H1 (cell line): ENCODE data around the gene CAMSAP1. TPM values are rescaled to one million over a fixed set of nuclear protein-coding genes. Genes with fewer than 3 reads are reported as not detected.

ENCODE experiments used
- CTCF ChIA-PET: fragments of 300-600 bp; sonication (Branson Sonifier 250); formaldehyde crosslinking; loops from one replicate; lab custom pipeline; 2021; ENCODE audit not compliant: partially characterized antibody; lab: Charles Lee
- POLR2A ChIA-PET: fragments of 300-600 bp; sonication (Branson Sonifier 250); formaldehyde crosslinking; loops from one replicate; lab custom pipeline; 2021; ENCODE audit warnings: inconsistent platforms; ENCODE audit not compliant: partially characterized antibody; lab: Charles Lee
- DNase-seq, 2 experiments: peaks; one replicate each; pipeline versions ENCODE4 v3.0.0 to v3.0.0-alpha.2; 2010 to 2022; ENCODE audit warnings: low spot score in 2 of 2, low read depth in 1 of 2, mixed read lengths in 1 of 2
- FAIRE-seq: peaks from 2 replicates; lab custom pipeline; 2011; peaks lifted over from hg19 to GRCh38; lab: Jason Lieb, UNC
- H2AFZ ChIP-seq: 2 replicates; pipeline ENCODE4 v1.8.1; 2012; ENCODE audit warnings: low read length, inconsistent platforms
- H2AK5ac ChIP-seq: 2 replicates; pipeline ENCODE4 v1.6.1; 2013; ENCODE audit warnings: low read depth, low read length
- H2BK120ac ChIP-seq: replicated peaks from 2 replicates; pipeline ENCODE3; 2013; ENCODE audit warnings: low read depth, low read length, inconsistent platforms
- H2BK12ac ChIP-seq: 2 replicates; pipeline ENCODE4 v1.6.1; 2013; ENCODE audit warnings: low read depth, low read length
- H2BK15ac ChIP-seq: 2 replicates; pipeline ENCODE4 v1.6.1; 2013; ENCODE audit warnings: low read length
- H2BK20ac ChIP-seq: 2 replicates; pipeline ENCODE4 v1.6.1; 2013; ENCODE audit warnings: low read length
- H2BK5ac ChIP-seq: 2 replicates; pipeline ENCODE4 v1.6.1; 2013; ENCODE audit warnings: low read depth, low read length
- H3K14ac ChIP-seq: 2 replicates; pipeline ENCODE4 v1.6.1; 2013; ENCODE audit warnings: inconsistent platforms; ENCODE audit not compliant: insufficient read length
- H3K18ac ChIP-seq: 2 replicates; pipeline ENCODE4 v1.6.1; 2013; ENCODE audit warnings: low read length; ENCODE audit errors: extremely low read depth
- H3K23ac ChIP-seq: 2 replicates; pipeline ENCODE4 v1.6.1; 2013; ENCODE audit warnings: inconsistent platforms; ENCODE audit not compliant: insufficient read length
- H3K23me2 ChIP-seq: 2 replicates; pipeline ENCODE4 v1.6.1; 2013; ENCODE audit warnings: low read depth, low read length
- H3K27ac ChIP-seq: 2 replicates; pipeline ENCODE4 v1.6.1; 2011; ENCODE audit warnings: low read depth, low read length, inconsistent platforms
- H3K27me3 ChIP-seq, 4 experiments: replicated peaks in 1 of 4; 1 replicate in 1 of 4; 2 replicates in 3 of 4; pipeline versions ENCODE4 v1.6.1 to v1.8.1; 2011 to 2013; ENCODE audit warnings: low read length in 3 of 4, mild to moderate bottlenecking in 3 of 4, inconsistent platforms in 2 of 4, mixed read lengths in 2 of 4, moderate library complexity in 1 of 4; ENCODE audit not compliant: control insufficient read depth in 3 of 4, insufficient read depth in 3 of 4; ENCODE audit errors: extremely low read depth in 1 of 4
- H3K36me3 ChIP-seq, 4 experiments: 2 replicates each; pipeline versions ENCODE4 v1.6.1 to v1.8.1; 2011 to 2013; ENCODE audit warnings: mild to moderate bottlenecking in 4 of 4, low read length in 3 of 4, moderate library complexity in 2 of 4, control low read depth in 1 of 4, inconsistent platforms in 1 of 4; ENCODE audit not compliant: insufficient read depth in 4 of 4, control insufficient read depth in 2 of 4
- H3K4ac ChIP-seq: replicated peaks from 2 replicates; pipeline ENCODE3; 2013; ENCODE audit warnings: low read length, low read depth, mixed read lengths, inconsistent platforms; ENCODE audit not compliant: insufficient read length
- H3K4me1 ChIP-seq, 4 experiments: replicated peaks in 1 of 4; 1 replicate in 1 of 4; 2 replicates in 3 of 4; pipeline versions ENCODE4 v1.6.1 to v1.8.1; 2011 to 2013; ENCODE audit warnings: low read length in 3 of 4, inconsistent platforms in 2 of 4, mixed read lengths in 1 of 4; ENCODE audit not compliant: insufficient read depth in 4 of 4, control insufficient read depth in 3 of 4
- H3K4me2 ChIP-seq, 2 experiments: 2 replicates each; pipeline versions ENCODE4 v1.6.1 to v1.8.1; 2011 to 2013; ENCODE audit warnings: low read depth in 2 of 2, low read length in 2 of 2, control low read depth in 1 of 2, inconsistent platforms in 1 of 2, mild to moderate bottlenecking in 1 of 2; ENCODE audit not compliant: insufficient read depth in 1 of 2
- H3K4me3 ChIP-seq, 4 experiments: fragments of 200-600, 300-600 bp in 1 of 4; sonication (generic), shearing (Covaris generic), sonication (Bioruptor Twin) in 1 of 4; 2 replicates each; pipeline versions ENCODE4 v1.5.1 to v1.8.1; 2011 to 2016; ENCODE audit warnings: low read length in 4 of 4, low read depth in 3 of 4, control low read depth in 2 of 4, inconsistent platforms in 2 of 4, mild to moderate bottlenecking in 2 of 4, mixed read lengths in 1 of 4, moderate library complexity in 1 of 4; ENCODE audit not compliant: insufficient read depth in 2 of 4; ENCODE audit errors: extremely low read depth in 1 of 4
- H3K56ac ChIP-seq: replicated peaks from 2 replicates; pipeline ENCODE3; 2013; ENCODE audit warnings: low read depth, mild to moderate bottlenecking, mixed read lengths, low read length, inconsistent platforms; ENCODE audit not compliant: insufficient read length
- H3K79me1 ChIP-seq: 2 replicates; pipeline ENCODE4 v1.6.1; 2013; ENCODE audit warnings: low read depth, low read length, control low read depth
- H3K79me2 ChIP-seq, 2 experiments: 2 replicates each; pipeline versions ENCODE4 v1.6.1 to v1.8.1; 2012 to 2013; ENCODE audit warnings: low read length in 2 of 2, mild to moderate bottlenecking in 2 of 2, inconsistent platforms in 1 of 2; ENCODE audit not compliant: insufficient read depth in 2 of 2, control insufficient read depth in 1 of 2
- H3K9ac ChIP-seq, 4 experiments: replicated peaks in 1 of 4; 1 replicate in 1 of 4; 2 replicates in 3 of 4; pipeline versions ENCODE4 v1.6.1 to v1.8.1; 2011 to 2013; ENCODE audit warnings: low read depth in 3 of 4, low read length in 3 of 4, control low read depth in 2 of 4, mild to moderate bottlenecking in 2 of 4, moderate library complexity in 2 of 4, inconsistent platforms in 1 of 4; ENCODE audit errors: extremely low read depth in 1 of 4
- H3K9me3 ChIP-seq, 2 experiments: 2 replicates each; pipeline versions ENCODE4 v1.6.1 to v1.8.1; 2012 to 2013; ENCODE audit warnings: mild to moderate bottlenecking in 2 of 2, moderate library complexity in 2 of 2, control low read depth in 1 of 2, inconsistent platforms in 1 of 2, low read depth in 1 of 2, low read length in 1 of 2, mixed read lengths in 1 of 2; ENCODE audit not compliant: insufficient read depth in 2 of 2
- H4K20me1 ChIP-seq, 2 experiments: replicated peaks in 1 of 2; 2 replicates each; pipeline versions ENCODE3 to v1.8.1; 2011 to 2013; ENCODE audit warnings: inconsistent platforms in 2 of 2, low read length in 2 of 2, mild to moderate bottlenecking in 1 of 2; ENCODE audit not compliant: insufficient read depth in 2 of 2, control insufficient read depth in 1 of 2
- H4K5ac ChIP-seq: 2 replicates; pipeline ENCODE4 v1.6.1; 2013; ENCODE audit warnings: low read length, low read depth, mixed read lengths, inconsistent platforms; ENCODE audit not compliant: insufficient read length
- H4K8ac ChIP-seq: 2 replicates; pipeline ENCODE4 v1.8.0; 2013; ENCODE audit warnings: mild to moderate bottlenecking, moderate library complexity, low read length, inconsistent platforms; ENCODE audit not compliant: insufficient read depth; ENCODE audit errors: extremely low read depth
- H4K91ac ChIP-seq: replicated peaks from 2 replicates; pipeline ENCODE3; 2013; ENCODE audit warnings: low read length, mixed read lengths, inconsistent platforms; ENCODE audit not compliant: insufficient read length
- WGBS, 2 experiments: shearing (Covaris generic) in 1 of 2; methylation state at CpG; one replicate each; pipeline versions ENCODE4 v1.1.6 to v1.1.7; 2013 to 2015; ENCODE audit warnings: low lambda C conversion rate in 2 of 2, mixed read lengths in 2 of 2, inconsistent platforms in 1 of 2, low coverage in 1 of 2, missing lambda C conversion rate in 1 of 2; ENCODE audit not compliant: insufficient replicate concordance in 2 of 2, insufficient coverage in 1 of 2, insufficient read length in 1 of 2; ENCODE audit errors: extremely low coverage in 1 of 2, missing lambda C conversion rate in 1 of 2; 5-methylcytosine and 5-hydroxymethylcytosine counted together
- polyA plus RNA-seq, 7 experiments: library from polyadenylated mRNA; depleted of rRNA in 3 of 7; stranded (reverse) in 5 of 7; unstranded in 2 of 7; fragments of >200 nt in 5 of 7; fragments of 200-250 nt in 2 of 7; gene quantifications; 1 replicate in 5 of 7; 2 replicates in 1 of 7; 4 replicates in 1 of 7; pipeline versions ENCODE4 v1.2.1 to v1.2.3, GENCODE V29; 2011 to 2013; ENCODE audit warnings: missing spikeins in 2 of 7, mixed read lengths in 2 of 7
- total RNA-seq: library from RNA; stranded (reverse); fragmentation: NEBNext Ultra II Directional; extraction: Animal tissue kit (Norgen Biotek cat#: 25700); gene quantifications from 2 replicates; pipeline ENCODE4 v1.2.1, GENCODE V29; 2021

CAMSAP1 gene
- total and polyA plus RNA-seq, 2 of the 8 experiments (the other 6 are each of a cell fraction or from before 2014, with no cell fraction given): 13.4 to 44.0 TPM

GRCh38 chr9:135893104-135893503 is 14.2 kb downstream of the CAMSAP1 start:
- ChIA-PET POLR2A (no interaction called here), CTCF (no interaction called here)
- Histone ChIP-seq H3K14ac (no peak overlapping the region), H3K4me3 (no peak overlapping the region), H4K5ac (no peak overlapping the region), H2AK5ac (no peak overlapping the region), H3K4ac (no peak overlapping the region), H2AFZ (no peak overlapping the region), H3K4me1 (peaks cover 0 to 36% (median 26%) of the 10 kb centered on the region in 4 experiments; a peak in 6 of 7 replicates), H3K4me2 (no peak overlapping the region; a peak in 1 of 4 replicates), H3K9ac (no peak overlapping the region), H2BK12ac (no peak overlapping the region), H3K18ac (no peak overlapping the region), H4K91ac (no peak overlapping the region), H3K79me2 (peaks cover 62 to 100% of the 10 kb centered on the region in 2 experiments), H3K36me3 (no peaks in the 10 kb centered on the region), H3K56ac (no peak overlapping the region), H2BK20ac (no peak overlapping the region), H2BK5ac (no peak overlapping the region), H3K23me2 (no peaks in the 10 kb centered on the region), H3K79me1 (peaks cover 25% of the 10 kb centered on the region), H2BK120ac (no peak overlapping the region), H4K20me1 (peaks cover 42 to 51% of the 10 kb centered on the region in 2 experiments), H2BK15ac (no peak overlapping the region), H3K9me3 (no peaks in the 10 kb centered on the region), H3K27me3 (no peaks in the 10 kb centered on the region), H3K27ac (no peak overlapping the region), H4K8ac (no peak overlapping the region), H3K23ac (no peak overlapping the region)
- DNase-seq (no peak), FAIRE-seq (no peak)
- 58 to 100% methylated on average over 1 of the region's 1 CpG for WGBS, 2 experiments
